Erythroblast (primary cell): Measurements from ENCODE around the gene FSIP1.

ENCODE experiments used
- GATA1 ChIP-seq: IDR thresholded peaks from 2 replicates; pipeline ENCODE4 v1.6.1; 2011; ENCODE audit warnings: low read depth, mild to moderate bottlenecking, control low read depth, low read length, moderate library complexity
- POLR2A ChIP-seq: IDR thresholded peaks from 2 replicates; pipeline ENCODE4 v1.6.1; 2011; ENCODE audit warnings: mild to moderate bottlenecking, low read length

DNA sequence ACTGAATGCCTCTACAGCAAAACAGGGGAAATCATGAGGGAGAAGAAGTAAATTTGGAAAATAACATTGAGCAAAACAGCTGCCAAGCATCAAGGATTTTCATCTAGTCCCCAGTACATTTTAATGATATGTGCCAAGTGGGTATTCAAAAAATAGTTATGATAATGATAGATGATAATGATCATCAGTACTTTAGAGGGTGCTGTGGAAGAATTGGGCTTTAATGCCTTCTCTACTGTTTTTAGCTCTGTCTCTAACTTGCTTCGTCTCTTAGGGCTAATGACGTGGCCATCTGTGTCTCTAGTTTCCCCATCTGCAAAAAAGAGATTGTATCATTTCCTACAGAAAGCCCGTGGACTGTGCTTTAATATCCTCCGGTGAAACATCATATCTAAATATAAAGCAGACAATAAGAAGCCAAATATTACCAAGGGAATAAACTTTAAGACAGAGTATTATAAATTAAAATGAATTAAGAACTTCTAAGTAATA lies 10.2 kb upstream of the FSIP1 start:
- no peak for TF ChIP-seq POLR2A
- TF ChIP-seq GATA1, result no peak
